WTC11 (cell line): ENCODE measurements around the gene RAPH1. TPM values are rescaled to one million over a fixed set of nuclear protein-coding genes. Genes with fewer than 3 reads are reported as not detected.

Experiments used
- AFF4 ChIP-seq: sonication (generic); formaldehyde crosslinking; IDR thresholded peaks from 2 replicates; pipeline ENCODE4 v1.8.1; 2023; ENCODE audit warnings: mild to moderate bottlenecking, missing genetic modification reagents, borderline replicate concordance
- AR ChIP-seq: fragments of 250-450 bp; sonication (Bioruptor Pico); IDR thresholded peaks from 2 replicates; pipeline ENCODE4 v1.9.0; 2021; ENCODE audit warnings: mild to moderate bottlenecking
- ETV6 ChIP-seq: sonication (generic); formaldehyde crosslinking; IDR thresholded peaks from 2 replicates; pipeline ENCODE4 v1.8.1; 2022; ENCODE audit warnings: mild to moderate bottlenecking, missing genetic modification reagents
- FOXK1 ChIP-seq: sonication (generic); formaldehyde crosslinking; IDR thresholded peaks from 2 replicates; pipeline ENCODE4 v1.8.0; 2022; ENCODE audit warnings: mild to moderate bottlenecking, moderate library complexity, missing genetic modification reagents
- GABPB1 ChIP-seq: sonication (generic); formaldehyde crosslinking; IDR thresholded peaks from 2 replicates; pipeline ENCODE4 v1.8.1; 2023; ENCODE audit warnings: mild to moderate bottlenecking, missing genetic modification reagents
- GTF2I ChIP-seq: fragments of 250-450 bp; sonication (Bioruptor Pico); conservative IDR thresholded peaks from 2 replicates; pipeline ENCODE4 v1.4.0; 2021; ENCODE audit warnings: mild to moderate bottlenecking
- HMGA2 ChIP-seq: fragments of 250-450 bp; sonication (Bioruptor Pico); IDR thresholded peaks from 2 replicates; pipeline ENCODE4 v1.4.0; 2021; ENCODE audit warnings: mild to moderate bottlenecking, moderate library complexity
- JAZF1 ChIP-seq: fragments of 250-450 bp; sonication (Bioruptor Pico); IDR thresholded peaks from 2 replicates; pipeline ENCODE4 v1.9.0; 2021; ENCODE audit warnings: moderate library complexity, mild to moderate bottlenecking, inconsistent platforms
- KAT7 ChIP-seq: sonication (generic); formaldehyde crosslinking; IDR thresholded peaks from 2 replicates; pipeline ENCODE4 v1.8.1; 2023; ENCODE audit warnings: missing genetic modification reagents, mild to moderate bottlenecking, borderline replicate concordance
- NR2C2 ChIP-seq: sonication (generic); formaldehyde crosslinking; IDR thresholded peaks from 2 replicates; pipeline ENCODE4 v1.8.0; 2022; ENCODE audit warnings: mild to moderate bottlenecking, missing genetic modification reagents
- PRDM15 ChIP-seq: sonication (generic); formaldehyde crosslinking; IDR thresholded peaks from 2 replicates; pipeline ENCODE4 v1.8.0; 2022; ENCODE audit warnings: missing genetic modification reagents
- RELA ChIP-seq: sonication (generic); formaldehyde crosslinking; IDR thresholded peaks from 2 replicates; pipeline ENCODE4 v1.8.1; 2022; ENCODE audit warnings: missing genetic modification reagents, mild to moderate bottlenecking, borderline replicate concordance
- SMAD4 ChIP-seq: sonication (generic); formaldehyde crosslinking; IDR thresholded peaks from 2 replicates; pipeline ENCODE4 v1.8.0; 2022; ENCODE audit warnings: mild to moderate bottlenecking, missing genetic modification reagents
- ZBTB21 ChIP-seq: sonication (generic); formaldehyde crosslinking; IDR thresholded peaks from 2 replicates; pipeline ENCODE4 v1.8.1; 2023; ENCODE audit warnings: mild to moderate bottlenecking, missing genetic modification reagents, borderline replicate concordance
- ZNF138 ChIP-seq: sonication (generic); formaldehyde crosslinking; conservative IDR thresholded peaks from 2 replicates; pipeline ENCODE4 v1.8.1; 2022; ENCODE audit warnings: mild to moderate bottlenecking, moderate library complexity, missing genetic modification reagents
- ZNF219 ChIP-seq: sonication (generic); formaldehyde crosslinking; IDR thresholded peaks from 2 replicates; pipeline ENCODE4 v1.8.0; 2023; ENCODE audit warnings: missing genetic modification reagents, mild to moderate bottlenecking, borderline replicate concordance
- total RNA-seq: library from RNA; stranded (reverse); gene quantifications from 3 replicates; pipeline ENCODE4 v1.2.3, GENCODE V29; 2021
- TF ChIP-seq, protein P1 (sequence below): sonication (generic); formaldehyde crosslinking; IDR thresholded peaks from 2 replicates; pipeline ENCODE4 v1.8.1; 2022; ENCODE audit warnings: missing genetic modification reagents, borderline replicate concordance
- TF ChIP-seq, protein P2 (sequence below): fragments of 250-450 bp; sonication (Bioruptor Pico); conservative IDR thresholded peaks from 2 replicates; pipeline ENCODE4 v1.9.0; 2021; ENCODE audit warnings: mild to moderate bottlenecking
- TF ChIP-seq, protein P3 (sequence below): sonication (generic); formaldehyde crosslinking; IDR thresholded peaks from 2 replicates; pipeline ENCODE4 v1.8.1; 2023; ENCODE audit warnings: mild to moderate bottlenecking, missing genetic modification reagents
- TF ChIP-seq, protein P4 (sequence below): fragments of 200-600 bp; IDR thresholded peaks from 2 replicates; pipeline ENCODE4 v1.8.0; 2022; ENCODE audit warnings: antibody characterized with exemption

The RAPH1 gene
- total RNA-seq, 1 experiment from 2014 or later: 24.6 TPM

DNA sequence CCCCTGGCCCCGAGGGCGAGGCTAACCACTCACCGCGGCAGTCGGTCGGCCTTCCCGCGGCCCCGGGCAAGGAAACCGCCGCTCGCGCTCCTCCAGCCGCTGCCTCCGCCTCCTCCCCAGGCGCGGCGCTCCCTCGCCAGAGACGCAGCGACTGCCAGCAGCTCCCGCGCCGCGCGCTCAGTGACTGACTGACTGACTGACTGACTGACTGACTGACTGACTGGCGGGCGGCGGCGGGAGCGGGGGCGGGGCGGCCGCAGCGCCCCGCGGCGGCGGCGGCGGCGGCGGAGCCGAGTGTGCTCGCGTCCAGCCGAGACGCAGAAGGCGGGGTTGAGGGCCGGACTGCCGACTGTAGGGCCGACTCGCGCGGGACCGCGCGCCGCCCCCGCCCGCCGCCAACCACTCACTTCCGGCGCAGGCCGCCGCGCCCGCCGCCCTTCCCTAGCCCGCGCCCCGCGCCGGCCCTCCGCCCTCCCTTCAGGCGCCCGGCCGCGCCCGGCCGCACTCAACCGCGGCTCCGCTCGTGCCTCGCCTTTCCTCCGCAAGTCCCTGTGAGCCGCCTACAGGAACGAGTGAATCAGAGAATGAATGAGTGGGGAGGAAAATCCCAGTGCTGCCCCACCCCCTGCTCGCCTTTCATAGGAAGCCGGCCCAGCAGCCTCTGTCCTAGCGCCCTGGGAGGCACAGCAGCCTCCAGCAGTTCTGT is at the start of gene RAPH1 (continued):
- TF ChIP-seq FOXK1 (CRISPR knock-in tag) (no peak), HMGA2 (no peak), GABPB1 (CRISPR knock-in tag) (peak; percentile 62; the same call in 1 of the 2 replicates), JAZF1 (no peak), ZNF138 (no peak), AR (no peak), ZNF219 (CRISPR knock-in tag) (no peak; the same call in 1 of the 2 replicates), KAT7 (CRISPR knock-in tag) (0 out of 2 replicates have a peak, but pooled peaks have one; percentile 74), NR2C2 (no peak), PRDM15 (CRISPR knock-in tag) (no peak), RELA (CRISPR knock-in tag) (peak; percentile 75; the same call in 1 of the 2 replicates), ZBTB21 (CRISPR knock-in tag) (no peak), GTF2I (CRISPR knock-in tag) (no peak), ETV6 (no peak; the same call in 1 of the 2 replicates), AFF4 (no peak), SMAD4 (CRISPR knock-in tag) (no peak)
- TF ChIP-seq, protein P1, sequence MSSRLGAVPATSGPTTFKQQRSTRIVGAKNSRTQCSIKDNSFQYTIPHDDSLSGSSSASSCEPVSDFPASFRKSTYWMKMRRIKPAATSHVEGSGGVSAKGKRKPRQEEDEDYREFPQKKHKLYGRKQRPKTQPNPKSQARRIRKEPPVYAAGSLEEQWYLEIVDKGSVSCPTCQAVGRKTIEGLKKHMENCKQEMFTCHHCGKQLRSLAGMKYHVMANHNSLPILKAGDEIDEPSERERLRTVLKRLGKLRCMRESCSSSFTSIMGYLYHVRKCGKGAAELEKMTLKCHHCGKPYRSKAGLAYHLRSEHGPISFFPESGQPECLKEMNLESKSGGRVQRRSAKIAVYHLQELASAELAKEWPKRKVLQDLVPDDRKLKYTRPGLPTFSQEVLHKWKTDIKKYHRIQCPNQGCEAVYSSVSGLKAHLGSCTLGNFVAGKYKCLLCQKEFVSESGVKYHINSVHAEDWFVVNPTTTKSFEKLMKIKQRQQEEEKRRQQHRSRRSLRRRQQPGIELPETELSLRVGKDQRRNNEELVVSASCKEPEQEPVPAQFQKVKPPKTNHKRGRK (CRISPR knock-in tag): no peak
- TF ChIP-seq, protein P2, sequence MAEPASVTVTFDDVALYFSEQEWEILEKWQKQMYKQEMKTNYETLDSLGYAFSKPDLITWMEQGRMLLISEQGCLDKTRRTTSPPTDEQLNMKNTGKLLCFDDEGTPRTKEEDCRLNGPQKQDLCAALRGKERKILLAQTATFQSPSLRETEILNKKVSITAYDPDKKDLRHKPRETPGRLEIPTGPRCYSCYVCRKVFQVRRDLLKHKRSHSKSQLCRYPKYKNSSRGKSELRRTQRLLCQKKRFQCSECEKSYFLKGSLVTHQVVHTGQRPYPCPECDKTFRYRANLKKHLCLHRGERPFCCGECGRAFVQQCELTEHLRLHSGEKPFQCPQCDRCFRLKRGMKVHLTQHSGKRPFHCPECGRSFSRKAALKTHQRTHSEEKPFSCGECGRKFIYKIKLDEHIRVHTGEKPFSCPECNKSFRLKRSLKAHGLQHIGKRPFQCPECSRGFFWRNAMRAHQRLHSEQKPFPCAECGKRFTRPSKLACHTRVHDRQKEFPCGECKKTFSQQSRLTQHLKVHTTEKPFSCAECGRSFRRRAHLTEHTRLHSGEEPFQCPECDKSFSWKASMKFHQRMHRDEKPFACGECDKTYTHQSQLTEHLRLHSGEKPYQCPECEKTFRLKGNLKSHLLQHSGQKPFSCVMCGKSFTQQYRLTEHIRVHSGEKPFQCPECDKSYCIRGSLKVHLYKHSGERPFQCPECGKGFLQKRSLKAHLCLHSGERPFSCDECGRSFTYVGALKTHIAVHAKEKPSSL (CRISPR knock-in tag): no peak
- TF ChIP-seq, protein P3, sequence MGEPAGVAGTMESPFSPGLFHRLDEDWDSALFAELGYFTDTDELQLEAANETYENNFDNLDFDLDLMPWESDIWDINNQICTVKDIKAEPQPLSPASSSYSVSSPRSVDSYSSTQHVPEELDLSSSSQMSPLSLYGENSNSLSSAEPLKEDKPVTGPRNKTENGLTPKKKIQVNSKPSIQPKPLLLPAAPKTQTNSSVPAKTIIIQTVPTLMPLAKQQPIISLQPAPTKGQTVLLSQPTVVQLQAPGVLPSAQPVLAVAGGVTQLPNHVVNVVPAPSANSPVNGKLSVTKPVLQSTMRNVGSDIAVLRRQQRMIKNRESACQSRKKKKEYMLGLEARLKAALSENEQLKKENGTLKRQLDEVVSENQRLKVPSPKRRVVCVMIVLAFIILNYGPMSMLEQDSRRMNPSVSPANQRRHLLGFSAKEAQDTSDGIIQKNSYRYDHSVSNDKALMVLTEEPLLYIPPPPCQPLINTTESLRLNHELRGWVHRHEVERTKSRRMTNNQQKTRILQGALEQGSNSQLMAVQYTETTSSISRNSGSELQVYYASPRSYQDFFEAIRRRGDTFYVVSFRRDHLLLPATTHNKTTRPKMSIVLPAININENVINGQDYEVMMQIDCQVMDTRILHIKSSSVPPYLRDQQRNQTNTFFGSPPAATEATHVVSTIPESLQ (CRISPR knock-in tag): no peak
- TF ChIP-seq, protein P4, sequence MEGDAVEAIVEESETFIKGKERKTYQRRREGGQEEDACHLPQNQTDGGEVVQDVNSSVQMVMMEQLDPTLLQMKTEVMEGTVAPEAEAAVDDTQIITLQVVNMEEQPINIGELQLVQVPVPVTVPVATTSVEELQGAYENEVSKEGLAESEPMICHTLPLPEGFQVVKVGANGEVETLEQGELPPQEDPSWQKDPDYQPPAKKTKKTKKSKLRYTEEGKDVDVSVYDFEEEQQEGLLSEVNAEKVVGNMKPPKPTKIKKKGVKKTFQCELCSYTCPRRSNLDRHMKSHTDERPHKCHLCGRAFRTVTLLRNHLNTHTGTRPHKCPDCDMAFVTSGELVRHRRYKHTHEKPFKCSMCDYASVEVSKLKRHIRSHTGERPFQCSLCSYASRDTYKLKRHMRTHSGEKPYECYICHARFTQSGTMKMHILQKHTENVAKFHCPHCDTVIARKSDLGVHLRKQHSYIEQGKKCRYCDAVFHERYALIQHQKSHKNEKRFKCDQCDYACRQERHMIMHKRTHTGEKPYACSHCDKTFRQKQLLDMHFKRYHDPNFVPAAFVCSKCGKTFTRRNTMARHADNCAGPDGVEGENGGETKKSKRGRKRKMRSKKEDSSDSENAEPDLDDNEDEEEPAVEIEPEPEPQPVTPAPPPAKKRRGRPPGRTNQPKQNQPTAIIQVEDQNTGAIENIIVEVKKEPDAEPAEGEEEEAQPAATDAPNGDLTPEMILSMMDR: no peak
